GM20000 (cell line): ENCODE results near the gene KCNJ4.

Experiments used
- DNase-seq: peaks from one replicate; pipeline ENCODE4 v3.0.0; 2012; ENCODE audit warnings: low spot score
- CTCF ChIP-seq: IDR thresholded peaks from 2 replicates; pipeline ENCODE4 v1.5.1; 2012; ENCODE audit warnings: mild to moderate bottlenecking, control low read depth; ENCODE audit errors: extremely low read depth, missing control alignments

The KCNJ4 gene

GRCh38 chr22:38490915-38491314 is 35.9 kb upstream of the KCNJ4 start:
- no peak for DNase-seq
- TF ChIP-seq CTCF = no peak

- DNase-seq = no peak
- no peak for TF ChIP-seq CTCF
Measured at GRCh38 chr22:38490475-38490874, 35.5 kb upstream of the KCNJ4 start.

GRCh38 chr22:38489561-38490145 is 34.7 kb upstream of the KCNJ4 start:
- no peak for DNase-seq
- TF ChIP-seq CTCF = no peak

GRCh38 chr22:38489142-38489541 is 34.1 kb upstream of the KCNJ4 start:
- no peak for TF ChIP-seq CTCF
- DNase-seq = no peak

- no peak for DNase-seq
- no peak for TF ChIP-seq CTCF
Measured at GRCh38 chr22:38487946-38488345, 32.9 kb upstream of the KCNJ4 start.

GRCh38 chr22:38485783-38486182 is 30.8 kb upstream of the KCNJ4 start:
- DNase-seq = no peak
- TF ChIP-seq CTCF = no peak

- no peak for TF ChIP-seq CTCF
- no peak for DNase-seq
Measured at GRCh38 chr22:38484244-38484643, 29.2 kb upstream of the KCNJ4 start.
